HG03135 (cell line): ENCODE measurements around the gene TMEM63C.

Experiments used
- ATAC-seq: cut with Tn5 transposase; IDR thresholded peaks from one replicate; pipeline ENCODE4 v1.9.1; 2021; ENCODE audit warnings: mild to moderate bottlenecking, moderate library complexity; ENCODE audit not compliant: unreplicated experiment

The TMEM63C gene

GRCh38 chr14:77249286-77249685, 67.7 kb downstream of the TMEM63C start:
- no peak for ATAC-seq

GRCh38 chr14:77250927-77251326, 69.3 kb downstream of the TMEM63C start:
- no peak for ATAC-seq

GRCh38 chr14:77251870-77252269, 70.3 kb downstream of the TMEM63C start:
- ATAC-seq: no peak

GRCh38 chr14:77253333-77254190, 72.0 kb downstream of the TMEM63C start:
- no peak for ATAC-seq

GRCh38 chr14:77256694-77257093, 75.1 kb downstream of the TMEM63C start:
- ATAC-seq: no peak

- no peak for ATAC-seq
Measured at GRCh38 chr14:77257700-77258099, 76.1 kb downstream of the TMEM63C start.

- no peak for ATAC-seq
Measured at GRCh38 chr14:77258566-77258965, 77.0 kb downstream of the TMEM63C start.

- no peak for ATAC-seq
Measured at GRCh38 chr14:77259025-77259715, 77.6 kb downstream of the TMEM63C start.

GRCh38 chr14:77260199-77260598, 78.6 kb downstream of the TMEM63C start:
- ATAC-seq: no peak

- no peak for ATAC-seq
Measured at GRCh38 chr14:77260631-77261030, 79.0 kb downstream of the TMEM63C start.

GRCh38 chr14:77264466-77265186, 83.0 kb downstream of the TMEM63C start:
- no peak for ATAC-seq

- ATAC-seq: no peak
Measured at GRCh38 chr14:77265187-77265515, 83.6 kb downstream of the TMEM63C start.

GRCh38 chr14:77265561-77266335, 84.2 kb downstream of the TMEM63C start:
- no peak for ATAC-seq

- ATAC-seq: no peak
Measured at GRCh38 chr14:77266336-77266735, 84.7 kb downstream of the TMEM63C start.

GRCh38 chr14:77267937-77268699, 86.5 kb downstream of the TMEM63C start:
- no peak for ATAC-seq

GRCh38 chr14:77268989-77269600, 87.5 kb downstream of the TMEM63C start:
- ATAC-seq: no peak

- no peak for ATAC-seq
Measured at GRCh38 chr14:77270361-77271112, 88.9 kb downstream of the TMEM63C start.

GRCh38 chr14:77271113-77271710, 89.6 kb downstream of the TMEM63C start, which contains the start of gene NGB:
Gene NGB (minus strand): TSS chr14:77271206. CDS start chr14:77270937, 269 bp downstream.
- ATAC-seq: no peak

GRCh38 chr14:77272261-77272660, 90.7 kb downstream of the TMEM63C start:
- no peak for ATAC-seq
